ENCODE results near the gene TMIGD1.

Gene TMIGD1

DNA sequence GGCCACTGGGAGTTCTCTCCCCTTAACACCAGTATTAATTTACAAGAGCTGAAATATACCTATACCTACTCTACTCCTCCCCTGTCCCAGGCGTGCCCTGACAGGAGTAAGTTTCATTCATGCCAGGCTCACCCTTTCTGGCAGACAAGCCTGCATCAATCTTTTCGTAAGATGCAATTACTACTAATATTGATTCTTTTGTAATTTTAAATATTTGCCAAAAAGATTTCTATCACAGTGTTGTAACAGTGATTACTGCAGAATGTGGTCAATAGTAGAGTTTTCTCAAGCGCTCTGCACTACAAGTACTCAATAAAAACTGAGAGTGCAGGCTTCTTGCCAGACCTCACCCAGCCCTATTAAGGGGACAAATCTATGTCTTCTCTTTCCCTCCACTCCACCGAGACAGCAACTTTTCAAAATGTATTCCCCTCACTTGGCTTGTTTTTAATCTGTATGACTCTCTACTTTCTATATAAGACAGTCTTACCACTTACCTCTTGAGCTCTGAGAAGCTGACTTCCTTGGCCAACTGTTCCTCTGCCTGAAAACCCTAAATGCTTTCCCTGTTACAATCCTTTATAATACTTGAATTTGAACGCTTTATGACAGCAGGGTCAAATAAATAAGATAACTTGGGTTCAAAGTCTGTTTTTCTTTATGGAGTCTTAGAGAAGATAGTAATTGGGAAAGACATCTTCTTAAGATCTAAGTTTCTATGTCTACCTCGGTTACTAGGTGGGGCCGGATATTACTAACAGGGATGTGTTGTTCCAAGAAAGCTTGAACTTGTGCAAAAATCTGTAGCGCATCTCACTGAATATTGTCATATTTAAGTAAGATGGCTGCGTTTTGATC lies at the start of gene TMIGD1:
Gene TMIGD1 (minus strand): TSS at position 555 of the 858 bp plus-strand sequence. CDS start 1,924 bp downstream, outside the sequence.
- no peak for DNase-seq

- DNase-seq = no peak
These were observed 48.5 kb upstream of the TMIGD1 start for GRCh38 chr17:30382345-30382744.

DNA sequence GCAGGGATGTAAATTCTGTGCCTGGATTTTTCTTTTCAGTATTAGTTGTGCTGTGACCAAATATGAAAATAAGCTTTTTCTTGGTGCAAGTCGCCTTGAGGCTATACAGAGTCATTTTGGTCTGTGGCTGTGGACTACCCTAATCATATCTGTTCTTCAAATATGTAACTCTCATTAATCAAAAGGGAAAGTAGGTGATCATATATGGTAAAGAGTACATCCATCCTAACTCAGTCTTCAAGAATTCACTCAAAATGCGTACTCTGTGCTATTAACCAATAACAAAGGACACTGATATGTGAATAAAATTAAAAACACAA lies 47.4 kb upstream of the TMIGD1 start:
- DNase-seq = no peak

GRCh38 chr17:30380643-30381339 lies 46.9 kb upstream of the TMIGD1 start:
- no peak for DNase-seq

DNA sequence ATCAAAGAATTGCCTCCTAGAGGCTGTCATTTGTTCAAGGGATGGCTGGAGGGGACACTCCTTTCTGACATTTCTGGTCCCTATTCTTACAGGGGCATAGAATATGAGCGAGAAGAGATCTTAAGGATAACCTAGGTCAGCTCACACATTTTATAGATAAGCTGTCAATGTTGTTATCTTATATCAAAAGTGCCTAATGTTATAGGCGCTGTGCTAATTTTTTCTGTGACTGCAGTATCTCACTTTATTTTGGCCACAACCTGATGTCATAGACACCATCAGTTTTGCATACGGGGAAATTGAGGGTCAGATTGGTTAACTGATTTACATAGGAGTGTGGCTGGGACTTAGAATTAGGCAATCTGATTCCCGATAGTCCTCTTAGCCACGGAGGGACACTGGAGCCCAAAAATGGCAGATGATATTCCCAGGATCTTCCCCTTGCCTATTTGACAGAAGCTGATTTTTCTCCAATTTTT lies 46.1 kb upstream of the TMIGD1 start:
- DNase-seq = peak; percentile 41

GRCh38 chr17:30379303-30379902 lies 45.5 kb upstream of the TMIGD1 start:
- peak; percentile 22 for DNase-seq

DNA sequence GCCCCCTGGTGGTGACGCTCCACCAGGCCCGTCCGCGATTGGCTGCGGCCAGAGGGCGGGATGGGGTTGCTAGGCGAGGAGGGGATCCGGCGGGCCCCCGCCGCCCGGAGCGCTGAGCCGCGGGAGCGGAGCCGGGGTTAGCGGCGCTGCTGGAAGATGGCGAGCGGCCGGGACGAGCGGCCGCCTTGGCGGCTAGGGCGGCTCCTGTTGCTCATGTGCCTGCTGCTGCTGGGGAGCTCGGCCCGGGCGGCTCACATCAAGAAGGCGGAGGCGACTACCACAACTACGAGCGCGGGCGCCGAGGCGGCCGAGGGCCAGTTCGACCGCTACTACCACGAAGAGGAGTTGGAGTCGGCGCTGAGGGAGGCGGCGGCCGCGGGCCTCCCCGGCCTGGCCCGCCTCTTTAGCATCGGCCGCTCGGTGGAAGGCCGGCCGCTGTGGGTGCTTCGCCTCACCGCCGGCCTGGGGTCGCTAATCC lies 45.0 kb upstream of the TMIGD1 start, which contains the start of gene CPD:
Gene CPD (plus strand): TSS at position 103 of the 478 bp plus-strand sequence. CDS start 54 bp downstream, at position 157.
- peak; percentile 97 for DNase-seq

DNA sequence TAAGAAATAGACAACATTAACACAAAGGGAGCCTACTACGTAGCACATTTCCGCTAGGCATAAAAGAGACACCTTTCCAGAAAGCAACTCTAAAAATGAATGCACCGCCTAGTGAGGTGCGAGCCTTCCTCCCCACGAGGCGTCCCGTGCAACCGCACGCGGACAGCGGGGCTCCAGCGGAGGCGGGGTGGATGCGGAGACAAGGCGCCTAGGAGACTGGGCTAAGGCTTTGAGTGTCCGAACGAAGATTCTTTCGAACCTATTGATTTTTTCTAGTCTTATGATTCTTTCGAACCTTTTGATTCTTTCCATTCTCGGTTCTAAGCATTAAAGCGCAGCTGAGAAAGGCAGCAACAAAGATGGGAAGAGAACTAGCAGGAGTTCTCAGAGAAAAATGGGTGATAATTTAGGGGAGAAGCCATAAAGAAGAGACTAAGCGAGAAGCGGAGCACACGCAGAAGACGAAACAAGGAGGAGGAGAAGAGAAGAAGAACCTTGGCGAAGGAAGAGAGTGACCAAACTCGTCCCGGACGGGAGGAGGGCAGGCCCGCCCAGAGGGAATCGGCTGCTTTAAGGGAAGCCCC lies 44.5 kb upstream of the TMIGD1 start:
- DNase-seq = no peak

DNA sequence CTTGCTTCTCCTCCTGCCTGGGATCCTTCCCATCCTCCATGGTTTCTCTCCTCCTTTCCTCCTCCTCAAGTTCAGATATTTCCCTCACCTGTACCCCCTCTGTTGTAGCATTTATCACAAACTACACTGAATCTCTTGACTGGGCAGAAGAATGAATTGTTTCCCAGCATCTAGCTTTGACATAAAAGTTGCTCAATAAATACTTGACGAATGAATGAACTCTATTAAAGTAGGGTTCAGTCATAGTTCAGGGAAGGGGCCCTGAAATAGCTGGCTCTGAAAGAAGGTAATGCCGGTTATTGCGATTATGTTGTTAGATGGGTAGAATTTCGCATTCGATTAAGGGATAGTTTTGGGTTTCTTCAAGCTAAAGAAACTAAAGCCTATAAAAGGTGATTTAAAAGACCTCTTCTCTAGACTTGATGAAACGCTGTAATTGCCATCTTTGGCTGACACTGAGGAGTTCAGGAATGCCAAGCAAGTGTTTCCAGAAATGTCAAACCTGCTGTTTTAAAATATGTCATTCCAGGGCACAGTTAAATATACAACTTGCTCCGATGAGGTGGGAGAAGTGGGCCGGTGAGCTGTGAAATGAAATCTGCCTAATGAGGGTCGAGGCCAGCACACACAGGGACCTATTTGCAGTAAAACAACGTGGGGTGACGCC lies 43.9 kb upstream of the TMIGD1 start:
- DNase-seq = no peak

DNA sequence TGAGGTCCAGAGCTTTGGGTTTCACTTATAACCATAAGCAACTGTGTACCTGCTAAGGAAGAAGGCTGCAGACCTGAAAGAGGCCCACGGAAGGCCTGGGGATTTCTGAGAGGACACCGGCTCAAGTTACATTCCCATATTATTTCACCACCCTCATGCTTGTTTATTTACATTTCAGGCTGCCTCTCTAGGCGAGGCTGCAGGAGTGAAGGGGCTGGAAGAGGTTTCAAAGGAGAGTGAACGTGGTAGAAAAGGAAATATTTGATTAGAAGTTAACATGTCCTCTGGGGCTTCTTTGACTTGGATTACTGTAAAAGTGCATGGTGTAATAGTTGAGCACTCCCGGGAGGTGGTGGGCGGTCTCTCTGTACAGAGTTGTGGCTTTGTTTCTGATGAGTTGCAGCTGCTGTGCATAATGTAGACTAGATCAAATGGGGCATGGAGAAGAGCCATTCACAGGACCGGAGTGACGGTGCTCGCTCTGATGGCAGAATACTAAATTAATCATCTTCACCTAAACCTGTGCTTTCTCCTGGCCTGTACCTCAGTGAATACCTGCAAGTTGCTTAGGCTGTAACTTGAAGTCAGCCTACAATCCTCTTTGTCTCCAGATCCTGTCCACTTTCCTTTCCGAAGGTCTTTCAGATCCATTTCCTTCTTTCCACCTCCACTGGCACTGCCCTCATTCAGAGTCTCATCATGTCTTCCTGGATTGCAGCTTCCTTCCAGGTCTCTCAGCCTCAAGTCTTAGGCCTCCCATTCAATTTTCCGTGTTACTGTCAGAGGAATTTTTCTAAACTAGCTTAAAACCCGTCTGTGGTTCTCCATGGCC lies 43.0 kb upstream of the TMIGD1 start:
- DNase-seq = no peak

- DNase-seq = no peak
These were observed 41.8 kb upstream of the TMIGD1 start for GRCh38 chr17:30375661-30376060.

- no peak for DNase-seq
These were observed 38.9 kb upstream of the TMIGD1 start for GRCh38 chr17:30372755-30373154.

GRCh38 chr17:30369995-30370394 lies 36.1 kb upstream of the TMIGD1 start:
- no peak for DNase-seq

- no peak for DNase-seq
These were observed 35.3 kb upstream of the TMIGD1 start for GRCh38 chr17:30368912-30369720.

- no peak for DNase-seq
These were observed 32.7 kb upstream of the TMIGD1 start for GRCh38 chr17:30366536-30366935.

GRCh38 chr17:30363715-30364202 lies 29.9 kb upstream of the TMIGD1 start:
- peak; percentile 60 for DNase-seq

GRCh38 chr17:30361766-30362279 lies 28.0 kb upstream of the TMIGD1 start:
- no peak for DNase-seq

- peak; percentile 70 for DNase-seq
These were observed 26.4 kb upstream of the TMIGD1 start for GRCh38 chr17:30360086-30360808.

GRCh38 chr17:30358055-30358760 lies 24.4 kb upstream of the TMIGD1 start:
- DNase-seq = no peak
